Measurements from ENCODE around the gene GPR156. TPM values are rescaled to one million over a fixed set of nuclear protein-coding genes. Genes with fewer than 3 reads are reported as not detected.

GPR156 gene
- total RNA-seq, 1 experiment from 2014 or later: 3.1 TPM

GRCh38 chr3:120204338-120204737, 80.7 kb downstream of the GPR156 start:
- no TSS peak for BruUV-seq (replicated peaks)
- Histone ChIP-seq H3K9me3 (0 out of 2 replicates have a peak, but pooled peaks cover 4% of the 10 kb centered on the region), H3K4me1 (no peaks in the 10 kb centered on the region), H3K36me3 (ENCODE audit: control insufficient read depth, insufficient read depth, low read length) (no peaks in the 10 kb centered on the region), H3K27me3 (replicated peaks; ENCODE audit: control insufficient read depth, insufficient read depth, low read length) (no peaks in the 10 kb centered on the region), H3K4me3 (ENCODE audit: low read depth, low read length) (no peak overlapping the region)
- CTCF ChIA-PET: no interaction called here
- H3K9me3 Mint-ChIP-seq (ENCODE audit: unreplicated experiment): no peaks in the 10 kb centered on the region
- no peak overlapping the region for H3K4me3 Mint-ChIP-seq (ENCODE audit: unreplicated experiment)
- POLR2A ChIA-PET: no interaction called here
- TF ChIP-seq CTCF (IDR thresholded peaks at IDR 0.05; ENCODE audit: insufficient read depth in 1 of 2, low read depth in 1 of 2, low read length in 1 of 2, severe bottlenecking in 1 of 2, unreplicated experiment in 1 of 2): no peak
- intact Hi-C loops (cut with micrococcal nuclease; ENCODE audit: unreplicated experiment): no loop called here
- no peaks in the 10 kb centered on the region for H3K36me3 Mint-ChIP-seq (ENCODE audit: insufficient read depth, unreplicated experiment)
- no peaks in the 10 kb centered on the region for H3K4me1 Mint-ChIP-seq (ENCODE audit: low read depth, unreplicated experiment)
- H3K27ac Mint-ChIP-seq (ENCODE audit: unreplicated experiment): no peak overlapping the region
- no peak for DNase-seq
- no peaks in the 10 kb centered on the region for H3K27me3 Mint-ChIP-seq (ENCODE audit: insufficient read depth, unreplicated experiment)

GRCh38 chr3:120203621-120204020, 81.4 kb downstream of the GPR156 start:
- Mint-ChIP-seq H3K36me3 (ENCODE audit: insufficient read depth, unreplicated experiment) (no peaks in the 10 kb centered on the region), H3K9me3 (ENCODE audit: unreplicated experiment) (no peaks in the 10 kb centered on the region), H3K27ac (ENCODE audit: unreplicated experiment) (no peak overlapping the region), H3K4me1 (ENCODE audit: low read depth, unreplicated experiment) (no peaks in the 10 kb centered on the region), H3K4me3 (ENCODE audit: unreplicated experiment) (no peak overlapping the region), H3K27me3 (ENCODE audit: insufficient read depth, unreplicated experiment) (no peaks in the 10 kb centered on the region)
- Histone ChIP-seq H3K4me1 (no peaks in the 10 kb centered on the region), H3K36me3 (ENCODE audit: control insufficient read depth, insufficient read depth, low read length) (no peaks in the 10 kb centered on the region), H3K4me3 (ENCODE audit: low read depth, low read length) (no peak overlapping the region), H3K9me3 (0 out of 2 replicates have a peak, but pooled peaks cover 4% of the 10 kb centered on the region), H3K27me3 (replicated peaks; ENCODE audit: control insufficient read depth, insufficient read depth, low read length) (no peaks in the 10 kb centered on the region)
- BruUV-seq (replicated peaks): no TSS peak
- ChIA-PET CTCF (no interaction called here), POLR2A (no interaction called here)
- no peak for DNase-seq
- intact Hi-C loops (cut with micrococcal nuclease; ENCODE audit: unreplicated experiment): no loop called here
- no peak for TF ChIP-seq CTCF (IDR thresholded peaks at IDR 0.05; ENCODE audit: insufficient read depth in 1 of 2, low read depth in 1 of 2, low read length in 1 of 2, severe bottlenecking in 1 of 2, unreplicated experiment in 1 of 2)

GRCh38 chr3:120203016-120203415, 82.0 kb downstream of the GPR156 start:
- Mint-ChIP-seq H3K27me3 (ENCODE audit: insufficient read depth, unreplicated experiment) (no peaks in the 10 kb centered on the region), H3K4me1 (ENCODE audit: low read depth, unreplicated experiment) (no peaks in the 10 kb centered on the region), H3K4me3 (ENCODE audit: unreplicated experiment) (no peak overlapping the region), H3K27ac (ENCODE audit: unreplicated experiment) (no peak overlapping the region), H3K36me3 (ENCODE audit: insufficient read depth, unreplicated experiment) (no peaks in the 10 kb centered on the region), H3K9me3 (ENCODE audit: unreplicated experiment) (no peaks in the 10 kb centered on the region)
- Histone ChIP-seq H3K36me3 (ENCODE audit: control insufficient read depth, insufficient read depth, low read length) (no peaks in the 10 kb centered on the region), H3K27me3 (replicated peaks; ENCODE audit: control insufficient read depth, insufficient read depth, low read length) (no peaks in the 10 kb centered on the region), H3K4me3 (ENCODE audit: low read depth, low read length) (no peak overlapping the region), H3K4me1 (no peaks in the 10 kb centered on the region), H3K9me3 (no peaks in the 10 kb centered on the region)
- POLR2A ChIA-PET: no interaction called here
- no peak for TF ChIP-seq CTCF (IDR thresholded peaks at IDR 0.05; ENCODE audit: insufficient read depth in 1 of 2, low read depth in 1 of 2, low read length in 1 of 2, severe bottlenecking in 1 of 2, unreplicated experiment in 1 of 2)
- no TSS peak for BruUV-seq (replicated peaks)
- no peak for DNase-seq
- intact Hi-C loops (cut with micrococcal nuclease; ENCODE audit: unreplicated experiment): no loop called here
- CTCF ChIA-PET: no interaction called here
